NCI-H526 (cell line): ENCODE results near the gene GLIS1.

Source experiments
- DNase-seq, 2 experiments: peaks; one replicate each; lab custom pipeline; 2025; lab: John Stamatoyannopoulos, UW

The GLIS1 gene

GRCh38 chr1:53462769-53463501, 276.0 kb downstream of the GLIS1 start:
- no peak for DNase-seq

- no peak for DNase-seq
Observed at GRCh38 chr1:53462193-53462592, 276.8 kb downstream of the GLIS1 start.

DNA sequence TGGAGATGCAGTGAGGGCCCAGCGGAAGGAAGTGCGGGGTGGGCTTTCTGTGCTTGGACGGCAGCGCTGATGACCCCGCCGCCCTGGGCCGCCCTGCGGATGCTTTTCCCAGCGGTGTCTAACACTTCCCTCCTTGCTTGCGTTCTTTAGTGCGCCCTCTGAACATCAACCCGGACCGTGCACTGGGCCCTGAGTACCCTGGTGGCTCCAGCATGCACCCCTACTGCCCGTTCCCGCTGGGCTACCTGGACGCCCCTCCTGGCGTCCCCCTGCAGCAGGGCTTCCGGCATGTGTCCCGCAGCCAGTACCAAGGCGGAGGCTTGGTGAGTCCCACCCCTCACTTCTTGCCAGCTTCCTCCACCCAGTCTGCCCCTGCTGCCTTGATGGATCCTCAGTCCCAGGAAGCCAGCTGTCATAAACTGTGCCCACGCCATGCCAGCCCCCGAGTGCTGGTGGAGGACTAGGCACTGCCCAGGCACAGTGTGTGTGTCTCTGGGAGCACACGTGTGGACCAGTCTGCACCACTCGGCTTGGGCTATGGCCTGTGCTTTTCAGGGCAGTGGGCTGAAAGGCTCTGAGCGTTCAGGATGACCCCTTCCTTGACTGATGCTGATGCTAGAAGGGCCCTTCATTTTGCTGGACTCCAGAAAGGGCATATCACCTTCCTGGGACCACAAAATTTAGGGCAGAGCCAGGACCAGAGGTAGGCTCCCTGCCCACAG, 277.5 kb downstream of the GLIS1 start:
- DNase-seq = no peak

DNA sequence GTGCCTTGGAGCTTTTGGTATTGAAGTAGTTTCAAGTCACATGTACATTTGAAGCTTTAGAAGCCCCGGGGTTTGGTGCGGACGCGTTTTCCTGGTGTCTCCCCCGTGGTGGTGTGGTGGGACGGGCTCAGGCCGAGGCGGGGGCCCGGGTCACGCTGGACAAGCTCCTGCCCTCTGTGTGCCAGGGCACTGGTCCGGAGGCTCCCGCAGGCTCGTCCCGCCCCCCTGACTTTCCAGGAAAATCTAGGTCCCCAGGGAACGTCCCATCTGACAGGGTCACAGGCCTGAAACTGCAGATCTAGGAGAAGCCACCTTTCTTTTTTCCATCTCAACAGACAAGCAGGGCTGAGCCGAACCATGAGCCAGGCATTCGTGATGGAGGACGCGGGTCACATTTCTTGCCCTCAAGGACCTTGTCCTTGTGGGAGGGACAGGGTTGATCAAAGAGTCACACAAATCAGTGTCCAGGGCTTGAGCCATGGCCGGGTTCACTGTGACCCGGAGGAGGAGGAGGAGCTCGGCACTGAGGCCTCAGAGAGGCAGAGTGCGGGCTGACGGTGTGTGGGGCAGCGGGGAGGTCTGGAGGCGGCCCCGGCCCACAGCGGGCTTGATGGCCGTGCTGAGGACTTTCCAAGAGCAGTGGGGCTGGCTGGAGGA, 278.2 kb downstream of the GLIS1 start:
- no peak for DNase-seq

GRCh38 chr1:53460211-53460634, 278.7 kb downstream of the GLIS1 start:
- no peak for DNase-seq

DNA sequence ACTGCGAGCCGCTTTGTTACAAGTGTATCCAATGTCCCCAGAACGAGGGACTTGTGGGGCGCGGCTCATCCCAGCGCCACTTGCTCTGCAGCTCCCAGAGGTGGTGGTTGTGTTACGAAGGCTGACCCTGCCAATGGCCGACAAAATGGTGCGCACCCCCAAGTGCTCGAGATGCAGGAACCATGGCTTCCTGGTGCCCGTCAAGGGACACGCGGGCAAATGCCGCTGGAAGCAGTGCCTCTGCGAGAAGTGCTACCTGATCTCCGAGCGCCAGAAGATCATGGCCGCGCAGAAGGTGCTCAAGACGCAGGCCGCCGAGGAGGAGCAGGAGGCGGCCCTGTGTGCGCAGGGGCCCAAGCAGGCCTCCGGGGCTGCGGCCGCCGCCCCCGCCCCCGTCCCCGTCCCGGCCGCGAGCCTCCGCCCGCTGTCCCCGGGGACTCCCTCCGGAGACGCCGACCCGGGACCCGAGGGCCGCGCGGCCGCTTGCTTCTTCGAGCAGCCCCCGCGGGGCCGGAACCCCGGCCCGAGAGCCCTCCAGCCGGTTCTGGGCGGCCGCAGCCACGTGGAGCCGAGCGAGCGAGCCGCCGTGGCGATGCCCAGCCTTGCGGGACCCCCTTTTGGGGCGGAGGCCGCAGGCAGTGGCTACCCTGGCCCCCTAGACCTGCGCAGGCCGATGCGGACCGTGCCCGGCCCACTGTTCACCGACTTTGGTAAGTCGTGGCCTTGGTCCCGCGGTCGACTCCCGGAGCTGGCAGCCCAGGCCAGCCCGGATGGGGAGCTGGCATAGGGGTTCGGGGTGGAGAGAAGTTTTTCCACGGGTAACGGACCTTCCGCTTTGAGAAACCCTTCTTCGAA, 279.4 kb downstream of the GLIS1 start, which contains the start of gene DMRTB1:
Gene DMRTB1 (plus strand): TSS at position 79 of the 855 bp plus-strand sequence. CDS start 55 bp downstream, at position 134.
- no peak for DNase-seq

GRCh38 chr1:53458634-53459033, 280.3 kb downstream of the GLIS1 start:
- no peak for DNase-seq
